Hepatocyte (in vitro differentiated cells): ENCODE data around the gene CASKIN2. TPM values are rescaled to one million over a fixed set of nuclear protein-coding genes. Genes with fewer than 3 reads are reported as not detected.

Experiments
- DNase-seq: peaks from one replicate; pipeline ENCODE4 v3.0.0-alpha.2; 2016; ENCODE audit warnings: low spot score
- H2AFZ ChIP-seq: fragments of 200-600 bp; sonication (generic); 2 replicates; pipeline ENCODE4 v1.6.0; 2016; ENCODE audit warnings: antibody characterized with exemption, mild to moderate bottlenecking
- H3K27ac ChIP-seq: fragments of 200-600 bp; sonication (generic); 2 replicates; pipeline ENCODE4 v1.5.1; 2016; ENCODE audit warnings: mild to moderate bottlenecking
- H3K27me3 ChIP-seq: fragments of 200-600 bp; sonication (generic); 2 replicates; pipeline ENCODE4 v1.6.1; 2016
- H3K36me3 ChIP-seq: fragments of 200-600 bp; sonication (generic); replicated peaks from 2 replicates; pipeline ENCODE4 v1.5.1; 2016; ENCODE audit warnings: low read depth; ENCODE audit not compliant: insufficient read depth
- H3K4me1 ChIP-seq: fragments of 200-600 bp; sonication (generic); 2 replicates; pipeline ENCODE4 v1.5.1; 2016; ENCODE audit warnings: mild to moderate bottlenecking, moderate library complexity; ENCODE audit not compliant: insufficient read depth
- H3K4me2 ChIP-seq: fragments of 200-600 bp; sonication (generic); 2 replicates; pipeline ENCODE4 v1.6.0; 2016
- H3K4me3 ChIP-seq: fragments of 200-600 bp; sonication (generic); 2 replicates; pipeline ENCODE4 v1.5.1; 2016; ENCODE audit warnings: mild to moderate bottlenecking
- H3K79me2 ChIP-seq: fragments of 200-600 bp; sonication (generic); 2 replicates; pipeline ENCODE4 v1.6.0; 2017; ENCODE audit warnings: mild to moderate bottlenecking
- H3K9me2 ChIP-seq: fragments of 200-600 bp; sonication (generic); replicated peaks from 2 replicates; pipeline ENCODE4 v1.6.0; 2017; ENCODE audit warnings: mild to moderate bottlenecking; ENCODE audit not compliant: insufficient read depth
- H3K9me3 ChIP-seq: fragments of 200-600 bp; sonication (generic); 2 replicates; pipeline ENCODE4 v1.5.1; 2016; ENCODE audit warnings: low read depth, mild to moderate bottlenecking
- H4K20me1 ChIP-seq: fragments of 200-600 bp; sonication (generic); 2 replicates; pipeline ENCODE4 v1.6.0; 2016; ENCODE audit warnings: mild to moderate bottlenecking; ENCODE audit not compliant: insufficient read depth, poor library complexity, severe bottlenecking
- EZH2 ChIP-seq: fragments of 200-600 bp; sonication (generic); IDR thresholded peaks from 2 replicates; pipeline ENCODE4 v1.6.1; 2016; ENCODE audit warnings: antibody characterized with exemption, mild to moderate bottlenecking, borderline replicate concordance
- EZH2phosphoT487 ChIP-seq: fragments of 200-600 bp; sonication (generic); IDR thresholded peaks from one replicate; pipeline ENCODE4 v1.6.1; 2018; ENCODE audit warnings: antibody characterized with exemption, mild to moderate bottlenecking, low read depth, moderate library complexity; ENCODE audit not compliant: unreplicated experiment, severe bottlenecking
- WGBS: methylation state at CpG from one replicate; pipeline ENCODE4 v1.1.6; 2016; ENCODE audit warnings: low lambda C conversion rate; ENCODE audit errors: missing lambda C conversion rate; 5-methylcytosine and 5-hydroxymethylcytosine counted together
- polyA plus RNA-seq: library from polyadenylated mRNA; unstranded; fragments of >200 nt; fragmentation: Nextera tagmentation; extraction: Ambion mirVana; gene quantifications from 2 replicates; pipeline ENCODE4 v1.2.1, GENCODE V29; 2016
- total RNA-seq: library from RNA; depleted of rRNA; stranded (reverse); fragments of >200 nt; gene quantifications from 2 replicates; pipeline ENCODE4 v1.2.3, GENCODE V29; 2014
- TF ChIP-seq, protein P1 (sequence below): fragments of 200-600 bp; sonication (generic); IDR thresholded peaks from 2 replicates; pipeline ENCODE4 v1.5.1; 2016; ENCODE audit warnings: antibody characterized with exemption, mild to moderate bottlenecking; ENCODE audit not compliant: poor library complexity

CASKIN2 gene
- total and polyA plus RNA-seq, 2 experiments from 2014 or later = 9.8 to 16.2 TPM

DNA sequence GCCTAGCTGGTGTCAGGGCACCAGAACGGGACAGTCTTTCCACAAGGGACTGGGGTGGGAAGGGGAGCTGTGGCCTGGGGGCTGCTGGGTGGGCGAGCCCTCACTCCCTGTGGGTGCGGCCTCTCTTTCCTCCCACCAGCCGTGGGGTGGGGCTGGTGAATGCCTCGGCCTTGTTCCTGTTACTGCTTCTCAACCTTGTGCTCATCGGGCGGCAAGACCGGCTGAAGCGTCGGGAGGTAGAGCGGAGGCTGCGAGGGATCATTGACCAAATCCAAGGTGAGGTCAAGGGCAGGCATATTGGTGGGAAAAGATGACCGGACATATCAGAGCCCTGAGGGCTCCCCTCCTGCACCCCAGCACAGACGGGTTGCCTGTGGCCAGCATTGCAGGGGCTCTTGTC is 29.2 kb downstream of the CASKIN2 start:
- TF ChIP-seq, protein P1, sequence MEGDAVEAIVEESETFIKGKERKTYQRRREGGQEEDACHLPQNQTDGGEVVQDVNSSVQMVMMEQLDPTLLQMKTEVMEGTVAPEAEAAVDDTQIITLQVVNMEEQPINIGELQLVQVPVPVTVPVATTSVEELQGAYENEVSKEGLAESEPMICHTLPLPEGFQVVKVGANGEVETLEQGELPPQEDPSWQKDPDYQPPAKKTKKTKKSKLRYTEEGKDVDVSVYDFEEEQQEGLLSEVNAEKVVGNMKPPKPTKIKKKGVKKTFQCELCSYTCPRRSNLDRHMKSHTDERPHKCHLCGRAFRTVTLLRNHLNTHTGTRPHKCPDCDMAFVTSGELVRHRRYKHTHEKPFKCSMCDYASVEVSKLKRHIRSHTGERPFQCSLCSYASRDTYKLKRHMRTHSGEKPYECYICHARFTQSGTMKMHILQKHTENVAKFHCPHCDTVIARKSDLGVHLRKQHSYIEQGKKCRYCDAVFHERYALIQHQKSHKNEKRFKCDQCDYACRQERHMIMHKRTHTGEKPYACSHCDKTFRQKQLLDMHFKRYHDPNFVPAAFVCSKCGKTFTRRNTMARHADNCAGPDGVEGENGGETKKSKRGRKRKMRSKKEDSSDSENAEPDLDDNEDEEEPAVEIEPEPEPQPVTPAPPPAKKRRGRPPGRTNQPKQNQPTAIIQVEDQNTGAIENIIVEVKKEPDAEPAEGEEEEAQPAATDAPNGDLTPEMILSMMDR = no peak
- TF ChIP-seq EZH2phosphoT487 = no peak
- TF ChIP-seq EZH2 = no peak
- Histone ChIP-seq H2AFZ (no peak overlapping the region), H3K36me3 (no peaks in the 10 kb centered on the region), H3K79me2 (peaks cover 25% of the 10 kb centered on the region), H3K4me1 (peaks cover 13% of the 10 kb centered on the region), H3K27me3 (no peaks in the 10 kb centered on the region), H3K9me2 (no peaks in the 10 kb centered on the region), H3K4me2 (no peak overlapping the region), H3K9me3 (no peaks in the 10 kb centered on the region), H4K20me1 (peaks cover 19% of the 10 kb centered on the region), H3K27ac (no peak overlapping the region), H3K4me3 (no peak overlapping the region)
- DNase-seq = no peak
- 98% methylated on average over 14 of the region's 14 CpGs for WGBS

DNA sequence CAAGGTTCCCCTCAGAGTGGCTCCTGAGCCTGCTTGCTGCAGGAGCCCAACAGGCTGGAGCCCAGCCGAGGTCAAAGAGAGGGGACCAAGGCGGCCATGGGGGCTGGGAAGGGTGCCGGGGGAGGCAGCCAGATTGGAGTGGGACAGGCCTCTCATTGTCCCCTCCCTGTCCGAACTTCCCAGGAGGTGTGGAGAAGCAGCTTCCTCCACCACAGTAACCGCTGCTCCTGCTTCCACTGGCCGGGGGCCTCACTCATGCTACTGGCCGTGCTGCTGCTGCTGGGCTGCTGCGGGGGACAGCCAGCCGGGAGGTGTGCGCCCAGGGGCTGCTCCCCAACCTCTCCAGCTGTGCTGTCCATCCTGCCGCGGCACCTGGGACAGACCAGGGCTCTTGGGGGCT is 29.6 kb downstream of the CASKIN2 start:
- WGBS = 96% methylated on average over 11 of the region's 12 CpGs
- peaks cover 17% of the 10 kb centered on the region for H3K4me1 ChIP-seq
- TF ChIP-seq, protein P1 = no peak
- TF ChIP-seq EZH2phosphoT487 (no peak), EZH2 (no peak)
- H3K79me2 ChIP-seq = peaks cover 25% of the 10 kb centered on the region
- no peaks in the 10 kb centered on the region for H3K27me3 ChIP-seq
- no peaks in the 10 kb centered on the region for H3K36me3 ChIP-seq
- peaks cover 19% of the 10 kb centered on the region for H4K20me1 ChIP-seq
- no peak for DNase-seq
- H2AFZ ChIP-seq = no peak overlapping the region
- no peak overlapping the region for H3K4me3 ChIP-seq
- no peaks in the 10 kb centered on the region for H3K9me3 ChIP-seq
- H3K9me2 ChIP-seq = no peaks in the 10 kb centered on the region
- no peak overlapping the region for H3K27ac ChIP-seq
- no peak overlapping the region for H3K4me2 ChIP-seq

DNA sequence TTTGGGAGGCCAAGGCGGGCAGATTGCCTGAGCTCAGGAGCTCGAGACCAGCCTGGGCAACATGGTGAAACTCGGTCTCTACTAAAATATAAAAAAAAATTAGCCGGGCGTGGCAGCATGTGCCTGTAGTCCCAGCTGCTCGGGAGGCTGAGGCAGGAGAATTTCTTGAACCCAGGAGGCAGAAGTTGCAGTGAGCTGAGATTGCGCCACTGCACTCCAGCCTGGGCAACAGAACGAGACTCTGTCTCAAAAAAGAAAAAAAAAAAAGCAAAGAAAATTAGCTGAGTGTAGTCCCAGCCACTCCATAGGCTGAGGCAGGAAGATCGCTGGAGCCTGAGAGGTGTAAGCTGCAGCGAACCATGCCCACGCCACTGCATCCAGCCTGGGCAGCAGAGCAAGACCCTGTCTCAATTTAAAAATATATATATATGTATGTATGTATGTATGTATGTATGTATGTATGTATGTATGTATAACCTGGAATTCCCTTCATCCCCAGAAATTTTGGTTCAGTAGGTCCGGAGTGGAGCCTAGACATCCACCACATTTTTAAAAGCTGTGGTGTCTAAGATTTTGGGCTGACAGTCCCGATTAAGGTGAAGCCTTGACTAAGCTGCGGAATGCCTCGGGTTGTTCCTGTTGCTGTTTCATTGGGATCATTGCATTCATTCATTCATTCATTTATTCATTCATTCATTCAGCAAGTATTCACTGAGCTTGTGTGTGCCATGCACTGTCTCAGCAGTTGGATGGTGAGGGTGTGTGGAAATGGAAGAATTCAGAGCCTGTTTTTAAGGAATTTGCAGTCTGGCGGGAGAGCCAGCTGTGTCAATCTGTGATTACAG is 33.0 kb downstream of the CASKIN2 start:
- TF ChIP-seq, protein P1 = no peak
- TF ChIP-seq EZH2phosphoT487 = no peak
- no peak for TF ChIP-seq EZH2
- Histone ChIP-seq H3K36me3 (no peaks in the 10 kb centered on the region), H3K9me3 (no peaks in the 10 kb centered on the region), H2AFZ (no peak overlapping the region), H3K4me1 (peaks cover 22% of the 10 kb centered on the region), H4K20me1 (peaks cover 19% of the 10 kb centered on the region), H3K27ac (no peak overlapping the region), H3K4me3 (no peak overlapping the region), H3K4me2 (no peak overlapping the region), H3K27me3 (no peaks in the 10 kb centered on the region), H3K9me2 (no peaks in the 10 kb centered on the region), H3K79me2 (peaks cover 38% of the 10 kb centered on the region)
- no peak for DNase-seq
- 89% methylated on average over 16 of the region's 16 CpGs for WGBS
